ENCODE results near the gene COL24A1.
"Not testable (repeated sequence)": the region's sequence is repeated elsewhere in the genome, so short reads cannot be mapped to it uniquely, and the experiment has no call there.

COL24A1 gene

DNA sequence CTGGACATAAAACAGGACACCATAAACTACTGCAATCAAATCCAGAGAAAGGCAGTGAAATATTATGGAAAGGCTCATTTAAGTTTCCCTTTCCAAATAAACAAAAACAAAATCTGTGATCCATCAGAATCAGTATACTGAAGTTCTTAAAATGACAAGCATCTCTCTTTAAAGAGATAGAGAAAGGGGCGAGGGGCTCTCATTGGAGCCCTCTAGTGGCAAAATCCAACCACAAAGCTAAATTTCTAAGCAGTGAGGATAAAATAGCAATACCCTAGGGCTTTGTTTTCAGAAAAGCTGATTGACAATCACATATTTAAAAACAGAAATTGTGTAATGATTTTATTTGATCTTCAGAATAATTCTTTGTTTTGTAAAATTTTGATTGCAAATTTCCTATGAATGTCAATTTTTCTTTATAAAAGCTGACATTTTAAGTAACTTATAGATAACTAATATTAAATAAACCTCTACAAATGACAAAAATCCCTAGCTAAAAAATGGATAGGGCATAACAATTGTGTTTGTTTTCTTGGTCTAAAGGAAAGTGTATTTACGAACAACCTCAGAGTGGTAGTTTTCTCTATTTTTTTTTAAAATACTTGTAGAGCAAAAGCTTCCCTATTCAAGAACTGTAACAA, 138.2 kb downstream of the COL24A1 start:
- H3K9me3 Mint-ChIP-seq, result no peaks in the 10 kb centered on the region
- H3K27ac Mint-ChIP-seq, result no peak overlapping the region
- H3K27me3 Mint-ChIP-seq (ENCODE audit: low read depth), result no peaks in the 10 kb centered on the region
- H3K4me1 Mint-ChIP-seq (ENCODE audit: low read depth), result no peaks in the 10 kb centered on the region
- no peaks in the 10 kb centered on the region for H3K36me3 Mint-ChIP-seq (ENCODE audit: low read depth)
- no peak overlapping the region for H3K4me3 Mint-ChIP-seq

DNA sequence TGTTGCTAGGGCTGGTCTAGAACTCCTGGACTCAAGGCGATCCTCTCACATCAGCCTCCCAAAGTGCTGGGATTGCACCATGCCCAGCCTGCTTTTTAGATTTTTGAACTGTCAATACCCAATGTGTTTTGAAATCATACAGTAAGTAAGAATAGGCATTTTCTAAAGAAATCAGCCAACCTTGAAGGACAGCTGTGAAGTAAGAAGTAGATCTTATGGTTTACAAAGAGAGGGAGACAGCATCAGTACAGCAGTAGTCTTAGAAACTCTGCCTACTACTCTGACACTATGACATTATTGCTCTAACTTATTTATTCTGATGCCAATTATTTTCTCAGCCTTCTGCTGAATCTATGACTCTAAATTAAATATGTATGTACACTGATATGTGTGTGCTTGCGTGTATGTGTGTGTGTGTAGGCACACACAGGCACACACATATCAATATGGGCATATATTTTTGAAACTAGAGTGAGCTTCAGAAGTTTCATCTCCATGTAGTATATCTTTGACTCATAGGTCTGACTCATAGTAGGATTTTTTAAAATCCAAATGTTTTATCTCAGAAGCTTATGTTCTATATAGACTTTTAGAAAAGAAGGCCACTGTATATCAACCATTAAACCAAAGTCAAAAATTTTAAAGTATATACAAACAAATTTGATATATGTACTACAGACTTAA, 140.4 kb downstream of the COL24A1 start:
- Mint-ChIP-seq H3K4me1 (ENCODE audit: low read depth) (no peaks in the 10 kb centered on the region), H3K4me3 (no peak overlapping the region), H3K9me3 (no peaks in the 10 kb centered on the region), H3K27ac (no peak overlapping the region), H3K27me3 (ENCODE audit: low read depth) (no peaks in the 10 kb centered on the region), H3K36me3 (ENCODE audit: low read depth) (no peaks in the 10 kb centered on the region)

DNA sequence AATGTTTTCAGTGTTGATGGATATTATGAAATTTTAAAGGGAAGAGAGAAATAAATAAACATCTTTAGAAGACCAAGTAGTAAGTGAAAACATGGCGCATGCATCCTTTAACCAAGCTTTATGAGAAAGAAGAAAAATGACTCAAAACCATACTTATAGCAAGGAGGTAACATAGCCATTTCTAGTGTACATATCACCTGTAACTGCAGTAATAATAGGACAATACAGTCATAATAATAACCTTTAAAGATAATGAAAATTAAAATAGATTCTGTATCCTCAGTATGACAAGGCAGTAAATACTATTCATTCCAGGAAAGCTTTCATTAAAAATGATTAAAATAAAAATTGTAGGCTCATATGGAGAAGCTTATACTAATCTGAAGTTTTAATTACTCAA, 141.2 kb downstream of the COL24A1 start:
- Mint-ChIP-seq H3K27me3 (ENCODE audit: low read depth) (no peaks in the 10 kb centered on the region), H3K9me3 (no peaks in the 10 kb centered on the region), H3K4me3 (no peak overlapping the region), H3K36me3 (ENCODE audit: low read depth) (no peaks in the 10 kb centered on the region), H3K4me1 (ENCODE audit: low read depth) (no peaks in the 10 kb centered on the region), H3K27ac (no peak overlapping the region)

DNA sequence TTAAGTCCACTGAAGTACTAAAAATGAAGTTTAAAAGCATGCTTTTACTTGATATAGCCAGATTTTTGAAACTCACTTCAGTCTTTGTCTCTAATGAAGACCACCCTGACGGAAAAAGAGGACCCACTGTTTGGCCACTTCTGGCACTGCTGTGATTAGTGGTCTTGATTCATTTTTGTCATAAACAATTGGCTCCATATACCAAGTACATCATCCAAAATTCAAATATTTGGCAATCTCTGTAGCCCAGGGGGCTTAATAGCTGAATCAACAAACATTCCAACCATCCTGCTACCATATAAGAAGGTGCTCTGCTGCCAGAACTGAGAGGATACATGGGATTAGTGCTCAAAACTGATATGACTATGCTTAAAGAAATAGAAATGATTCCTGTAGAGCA, 156.0 kb downstream of the COL24A1 start:
- Mint-ChIP-seq H3K27me3 (ENCODE audit: low read depth) (no peaks in the 10 kb centered on the region), H3K4me1 (ENCODE audit: low read depth) (no peaks in the 10 kb centered on the region), H3K4me3 (no peak overlapping the region), H3K9me3 (peaks cover 9% of the 10 kb centered on the region), H3K36me3 (ENCODE audit: low read depth) (peaks cover 2% of the 10 kb centered on the region), H3K27ac (no peak overlapping the region)

DNA sequence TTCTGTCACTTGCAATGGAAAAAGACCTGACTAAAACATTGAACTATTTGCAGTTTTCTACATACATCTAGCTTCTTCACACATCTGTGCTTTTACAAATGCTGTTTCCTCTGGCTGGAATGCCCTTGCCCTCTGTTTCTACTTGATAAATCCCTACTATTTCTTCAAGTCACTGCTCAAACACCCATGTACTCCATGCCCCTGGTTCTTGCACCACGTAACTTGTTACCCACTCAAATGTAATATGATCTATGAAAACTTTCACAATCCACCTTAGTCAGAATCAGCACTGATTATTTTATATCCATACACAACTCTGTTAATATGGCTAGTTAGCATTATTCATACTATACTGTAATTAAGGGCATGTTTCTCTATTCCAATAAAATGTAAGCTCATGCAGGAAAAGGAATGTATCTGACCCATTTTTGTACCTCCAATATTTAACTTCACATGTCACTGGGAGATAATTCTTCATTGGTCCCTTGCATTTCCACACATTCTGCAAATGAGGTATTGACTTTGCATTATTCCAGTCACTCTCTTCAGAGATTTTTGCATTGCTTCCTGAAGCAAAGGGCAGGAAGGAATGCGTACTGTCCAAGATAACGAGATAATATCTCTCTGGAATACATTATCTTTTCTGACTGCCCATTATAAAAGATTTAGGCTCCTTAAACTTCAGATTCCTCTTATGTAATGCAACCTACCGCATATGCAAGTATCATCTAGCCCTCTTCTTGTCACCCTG, 158.3 kb downstream of the COL24A1 start:
- Mint-ChIP-seq H3K9me3 (peaks cover 3% of the 10 kb centered on the region), H3K27ac (no peak overlapping the region), H3K4me1 (ENCODE audit: low read depth) (no peaks in the 10 kb centered on the region), H3K4me3 (no peak overlapping the region), H3K36me3 (ENCODE audit: low read depth) (no peaks in the 10 kb centered on the region), H3K27me3 (ENCODE audit: low read depth) (no peaks in the 10 kb centered on the region)

DNA sequence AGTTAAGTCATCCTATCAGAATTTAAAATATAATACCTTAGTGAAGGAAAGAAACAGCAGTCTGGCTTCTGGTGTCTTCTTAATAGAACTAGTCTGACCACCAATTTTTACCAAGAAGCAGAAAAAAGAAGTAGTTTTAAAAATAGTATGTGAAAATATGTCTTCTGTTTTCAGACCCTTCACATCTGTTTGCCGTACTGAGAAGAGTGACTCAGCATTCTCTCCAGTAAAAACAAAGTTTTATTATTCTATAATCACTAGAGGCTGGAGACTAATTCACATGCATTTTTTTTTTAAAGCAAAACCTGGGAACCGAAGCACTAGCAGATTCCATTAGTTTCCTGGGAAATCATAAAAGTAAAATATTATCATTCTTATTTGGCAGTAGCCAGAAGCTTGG, 163.8 kb downstream of the COL24A1 start:
- H3K4me3 Mint-ChIP-seq, result no peak overlapping the region
- H3K4me1 Mint-ChIP-seq (ENCODE audit: low read depth), result no peaks in the 10 kb centered on the region
- H3K27me3 Mint-ChIP-seq (ENCODE audit: low read depth), result no peaks in the 10 kb centered on the region
- H3K9me3 Mint-ChIP-seq, result no peaks in the 10 kb centered on the region
- no peaks in the 10 kb centered on the region for H3K36me3 Mint-ChIP-seq (ENCODE audit: low read depth)
- no peak overlapping the region for H3K27ac Mint-ChIP-seq

DNA sequence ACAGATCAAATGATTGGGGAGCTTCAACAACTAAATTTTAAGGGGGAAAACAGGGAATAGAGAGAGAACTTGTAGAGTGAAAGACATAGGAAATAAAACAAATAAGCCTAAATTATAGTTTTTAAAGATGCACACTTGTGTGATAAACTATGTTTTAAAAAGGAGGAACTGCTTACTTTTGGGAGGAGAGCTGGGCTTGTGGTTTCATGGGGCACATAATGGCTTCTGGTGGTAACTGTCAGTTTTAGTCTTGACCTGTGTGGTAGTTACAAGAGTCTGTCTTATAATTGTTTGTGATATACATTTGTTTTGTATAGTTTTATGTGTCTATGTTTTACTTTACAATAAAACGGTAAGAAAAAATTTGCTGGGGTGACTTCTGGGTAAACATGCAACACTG, 165.3 kb downstream of the COL24A1 start:
- H3K27me3 Mint-ChIP-seq (ENCODE audit: low read depth), result no peaks in the 10 kb centered on the region
- no peaks in the 10 kb centered on the region for H3K36me3 Mint-ChIP-seq (ENCODE audit: low read depth)
- H3K9me3 Mint-ChIP-seq, result no peaks in the 10 kb centered on the region
- H3K4me1 Mint-ChIP-seq (ENCODE audit: low read depth), result no peaks in the 10 kb centered on the region
- H3K27ac Mint-ChIP-seq, result no peak overlapping the region
- H3K4me3 Mint-ChIP-seq, result no peak overlapping the region

DNA sequence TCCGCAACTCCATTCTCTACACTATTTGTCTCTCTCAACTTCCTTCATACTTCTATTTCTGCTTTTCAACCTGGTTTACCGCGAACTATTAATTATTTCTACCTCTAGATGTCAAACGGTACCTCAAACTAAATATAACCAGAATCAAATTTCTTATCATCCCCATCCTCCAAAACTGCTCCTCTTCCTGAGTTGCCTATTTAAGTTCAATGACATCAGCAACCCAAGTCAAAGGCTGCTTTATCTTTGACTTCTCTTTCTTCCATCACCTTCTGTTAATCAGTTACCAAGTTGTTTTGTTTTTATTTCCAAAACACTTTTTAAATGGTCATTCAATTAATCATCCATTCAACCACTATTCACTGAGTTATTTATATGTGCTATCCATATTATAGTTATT, 171.9 kb downstream of the COL24A1 start:
- Mint-ChIP-seq H3K9me3 (no peaks in the 10 kb centered on the region), H3K36me3 (ENCODE audit: low read depth) (no peaks in the 10 kb centered on the region), H3K4me1 (ENCODE audit: low read depth) (no peaks in the 10 kb centered on the region), H3K27me3 (ENCODE audit: low read depth) (no peaks in the 10 kb centered on the region), H3K4me3 (no peak overlapping the region), H3K27ac (no peak overlapping the region)

DNA sequence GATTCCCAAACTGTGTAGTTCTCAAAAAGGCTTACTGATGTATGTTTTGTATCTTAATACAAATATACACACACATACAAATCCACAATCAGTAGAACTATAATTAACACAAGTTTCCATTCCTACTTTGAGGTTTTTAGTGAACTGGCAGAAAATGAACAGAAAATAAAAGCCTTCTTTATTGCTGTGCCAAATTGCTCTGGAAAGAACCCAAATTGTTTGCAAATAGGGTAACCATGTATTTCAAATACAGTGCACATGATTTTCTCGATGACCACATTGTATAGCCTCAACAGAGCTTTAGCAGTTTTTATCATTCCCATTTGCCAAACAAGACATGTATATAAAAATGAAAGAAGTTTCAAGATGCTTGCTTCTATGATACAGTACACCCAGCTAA, 173.3 kb downstream of the COL24A1 start:
- H3K36me3 Mint-ChIP-seq (ENCODE audit: low read depth), result no peaks in the 10 kb centered on the region
- H3K27ac Mint-ChIP-seq, result no peak overlapping the region
- H3K9me3 Mint-ChIP-seq, result no peaks in the 10 kb centered on the region
- no peaks in the 10 kb centered on the region for H3K27me3 Mint-ChIP-seq (ENCODE audit: low read depth)
- no peaks in the 10 kb centered on the region for H3K4me1 Mint-ChIP-seq (ENCODE audit: low read depth)
- H3K4me3 Mint-ChIP-seq, result no peak overlapping the region

DNA sequence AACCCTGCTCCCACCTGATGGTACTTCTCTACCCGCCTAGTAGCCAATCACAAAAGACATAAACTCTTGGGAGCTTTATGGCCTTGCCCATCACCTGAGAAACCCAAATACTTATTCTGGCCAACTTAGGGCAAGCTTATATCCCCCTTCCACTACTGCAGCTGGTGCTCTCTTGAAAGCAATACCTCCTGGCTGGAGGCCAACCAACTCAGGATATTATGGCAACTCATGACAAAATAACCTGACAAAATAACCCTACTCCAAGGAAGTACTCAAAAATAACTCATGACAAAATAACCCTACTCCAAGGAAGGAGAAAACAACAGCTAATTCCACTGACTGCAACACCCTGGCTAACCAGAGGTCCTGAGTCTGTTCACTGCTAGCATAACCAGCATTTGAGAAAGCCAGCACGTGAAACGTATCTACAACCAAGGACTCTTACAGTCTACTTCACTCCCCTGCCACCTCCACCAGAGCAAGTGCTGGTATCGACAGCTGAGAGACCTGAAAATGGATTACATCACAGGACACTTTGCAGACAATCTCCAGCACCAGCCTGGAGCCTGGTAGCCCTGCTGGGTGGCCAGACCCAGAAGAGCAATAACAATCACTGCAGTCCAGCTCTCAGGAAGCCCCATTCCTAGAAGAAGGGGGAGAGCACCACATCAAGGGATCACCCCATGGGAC, 179.9 kb downstream of the COL24A1 start:
- no peaks in the 10 kb centered on the region for H3K4me1 Mint-ChIP-seq (ENCODE audit: low read depth)
- no peaks in the 10 kb centered on the region for H3K9me3 Mint-ChIP-seq
- no peak overlapping the region for H3K27ac Mint-ChIP-seq
- no peaks in the 10 kb centered on the region for H3K27me3 Mint-ChIP-seq (ENCODE audit: low read depth)
- no peak overlapping the region for H3K4me3 Mint-ChIP-seq
- no peaks in the 10 kb centered on the region for H3K36me3 Mint-ChIP-seq (ENCODE audit: low read depth)

GRCh38 chr1:85975912-85976371, 180.6 kb downstream of the COL24A1 start:
- no peak overlapping the region for H3K4me3 Mint-ChIP-seq
- no peaks in the 10 kb centered on the region for H3K4me1 Mint-ChIP-seq (ENCODE audit: low read depth)
- H3K27ac Mint-ChIP-seq, result no peak overlapping the region
- no peaks in the 10 kb centered on the region for H3K27me3 Mint-ChIP-seq (ENCODE audit: low read depth)
- no peaks in the 10 kb centered on the region for H3K36me3 Mint-ChIP-seq (ENCODE audit: low read depth)
- H3K9me3 Mint-ChIP-seq, result no peaks in the 10 kb centered on the region

GRCh38 chr1:85962457-85962856, 194.1 kb downstream of the COL24A1 start:
- Mint-ChIP-seq H3K9me3 (no peaks in the 10 kb centered on the region), H3K27me3 (ENCODE audit: low read depth) (no peaks in the 10 kb centered on the region), H3K4me3 (no peak overlapping the region), H3K4me1 (ENCODE audit: low read depth) (no peaks in the 10 kb centered on the region), H3K27ac (no peak overlapping the region), H3K36me3 (ENCODE audit: low read depth) (no peaks in the 10 kb centered on the region)

- no peak overlapping the region for H3K4me3 Mint-ChIP-seq
- no peaks in the 10 kb centered on the region for H3K4me1 Mint-ChIP-seq (ENCODE audit: low read depth)
- no peaks in the 10 kb centered on the region for H3K27me3 Mint-ChIP-seq (ENCODE audit: low read depth)
- H3K36me3 Mint-ChIP-seq (ENCODE audit: low read depth), result no peaks in the 10 kb centered on the region
- no peak overlapping the region for H3K27ac Mint-ChIP-seq
- no peaks in the 10 kb centered on the region for H3K9me3 Mint-ChIP-seq
Observed at GRCh38 chr1:85957760-85958159, 198.8 kb downstream of the COL24A1 start.

DNA sequence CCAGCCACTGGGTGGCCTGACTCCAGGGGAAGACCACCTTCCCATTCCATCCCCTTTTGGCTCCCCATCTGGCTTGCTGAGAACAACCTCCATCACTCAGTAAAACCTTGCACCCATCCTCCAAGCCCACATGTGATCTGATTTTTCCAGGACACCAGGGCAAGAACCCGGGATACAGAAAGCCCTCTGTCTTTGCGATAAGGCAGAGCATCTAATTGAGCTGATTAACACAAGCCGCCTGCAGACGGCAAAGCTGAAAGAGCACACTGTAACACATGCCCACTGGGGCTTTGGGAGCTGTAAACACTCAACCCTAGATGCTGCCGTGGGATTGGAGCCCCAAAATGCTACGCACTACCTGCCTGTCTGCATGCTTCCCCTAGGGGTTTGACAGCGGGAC, 201.4 kb downstream of the COL24A1 start:
- H3K4me3 Mint-ChIP-seq; H3K27me3 Mint-ChIP-seq (ENCODE audit: low read depth); H3K9me3 Mint-ChIP-seq; H3K36me3 Mint-ChIP-seq (ENCODE audit: low read depth); H3K27ac Mint-ChIP-seq; H3K4me1 Mint-ChIP-seq (ENCODE audit: low read depth): not testable (repeated sequence)

GRCh38 chr1:85952460-85952859, 204.1 kb downstream of the COL24A1 start:
- H3K36me3 Mint-ChIP-seq (ENCODE audit: low read depth), result no peaks in the 10 kb centered on the region
- H3K4me3 Mint-ChIP-seq, result no peak overlapping the region
- no peaks in the 10 kb centered on the region for H3K4me1 Mint-ChIP-seq (ENCODE audit: low read depth)
- H3K27ac Mint-ChIP-seq, result no peak overlapping the region
- H3K27me3 Mint-ChIP-seq (ENCODE audit: low read depth), result no peaks in the 10 kb centered on the region
- no peaks in the 10 kb centered on the region for H3K9me3 Mint-ChIP-seq
